NCI-H748 treated with DMSO at 0.1 percent for 48 hours (cell line): ENCODE measurements around the gene ACVR1.
"Not testable (repeated sequence)": the region's sequence is repeated elsewhere in the genome, so short reads cannot be mapped to it uniquely, and the experiment has no call there.

ENCODE experiments used
- DNase-seq: peaks from one replicate; lab custom pipeline; 2025; lab: John Stamatoyannopoulos, UW

Gene ACVR1

GRCh38 chr2:157704148-157704547 is 172.0 kb downstream of the ACVR1 start:
- not testable (repeated sequence) for DNase-seq

GRCh38 chr2:157699806-157700205 is 176.3 kb downstream of the ACVR1 start:
- DNase-seq, result no peak

GRCh38 chr2:157699009-157699408 is 177.1 kb downstream of the ACVR1 start:
- DNase-seq, result no peak

DNA sequence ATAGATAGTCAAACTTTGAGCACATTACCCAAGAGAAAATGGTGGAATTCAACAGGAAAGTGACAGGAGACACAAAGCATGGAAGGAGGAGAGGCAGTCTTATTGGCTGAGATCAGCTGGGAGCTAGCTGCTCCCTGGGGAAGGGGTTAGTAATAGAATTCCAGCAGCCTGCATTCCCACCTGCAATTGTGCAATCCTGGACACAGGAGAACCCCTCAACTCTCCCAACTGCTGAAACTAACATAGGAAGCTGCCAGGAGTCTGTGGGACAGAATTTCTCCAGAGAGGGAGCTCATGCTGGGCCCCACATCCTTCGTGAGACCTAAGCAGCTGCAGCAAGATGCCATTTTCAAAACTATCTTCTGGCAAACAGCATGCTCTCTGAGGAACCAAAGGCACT is 177.7 kb downstream of the ACVR1 start:
- DNase-seq, result no peak

GRCh38 chr2:157696036-157696435 is 180.1 kb downstream of the ACVR1 start:
- DNase-seq, result no peak

GRCh38 chr2:157692768-157693167 is 183.4 kb downstream of the ACVR1 start:
- DNase-seq, result no peak

DNA sequence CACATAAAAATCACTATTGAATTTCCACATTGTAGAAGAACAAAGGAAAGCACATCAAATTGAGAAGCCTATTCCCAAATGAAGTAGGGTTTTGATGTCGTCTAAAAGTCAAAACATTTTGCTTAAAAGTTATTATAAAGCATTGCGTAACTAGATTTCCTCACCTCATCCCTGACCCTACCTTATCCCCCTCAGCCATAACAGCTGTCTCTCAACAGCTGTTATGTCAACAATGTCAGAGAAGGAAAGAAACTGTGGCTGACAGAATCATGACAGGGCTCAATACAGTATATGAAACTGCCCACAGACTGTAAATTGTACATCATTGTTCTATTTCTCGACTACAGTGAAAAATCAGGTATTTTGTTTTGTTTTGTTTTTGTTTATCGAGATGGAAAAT is 184.4 kb downstream of the ACVR1 start:
- no peak for DNase-seq

- no peak for DNase-seq
These were observed 185.0 kb downstream of the ACVR1 start for GRCh38 chr2:157691131-157691530.
